Stomach (tissue), 9 donors: ENCODE measurements around the gene EIF1AD. TPM values are rescaled to one million over a fixed set of nuclear protein-coding genes. Genes with fewer than 3 reads are reported as not detected.
"Not testable (repeated sequence)": the region's sequence is repeated elsewhere in the genome, so short reads cannot be mapped to it uniquely, and the experiment has no call there.

ENCODE experiments used
- DNase-seq, 2 donors: peaks; one replicate each; pipeline versions ENCODE4 v3.0.0 to v3.0.0-alpha.2; 2013 to 2019
- H3K27ac ChIP-seq, 5 donors: fragments of 200-600 bp in 4 of 5; sonication (generic) in 4 of 5; one replicate each; pipeline ENCODE4 v1.5.1; 2013 to 2019; ENCODE audit warnings: mild to moderate bottlenecking in 1 of 5, moderate library complexity in 1 of 5
- H3K27me3 ChIP-seq, 3 donors: fragments of 200-600 bp; sonication (generic); one replicate each; pipeline ENCODE4 v1.5.1; 2017 to 2019; ENCODE audit warnings: mixed run types in 1 of 3
- H3K36me3 ChIP-seq, 4 donors: fragments of 200-600 bp; sonication (generic); 1 replicate in 3 of 4; 2 replicates in 1 of 4; pipeline ENCODE4 v1.5.1; 2016 to 2019
- H3K4me1 ChIP-seq, 4 donors: fragments of 200-600 bp; sonication (generic); one replicate each; pipeline ENCODE4 v1.5.1; 2016 to 2019
- H3K4me3 ChIP-seq, 4 donors: fragments of 200-600 bp; sonication (generic) in 3 of 4; one replicate each; pipeline ENCODE4 v1.5.1; 2016 to 2019; ENCODE audit warnings: mild to moderate bottlenecking in 1 of 4
- H3K9me3 ChIP-seq, 4 donors: fragments of 200-600 bp; sonication (generic); one replicate each; pipeline ENCODE4 v1.5.1; 2016 to 2019
- CTCF ChIP-seq, 7 experiments: fragments of 450-650 bp in 4 of 7; fragments of 200-600 bp in 3 of 7; sonication (generic) in 3 of 7; IDR thresholded peaks; one replicate each; pipeline ENCODE4 v1.5.1; 2016 to 2019; ENCODE audit warnings: antibody characterized with exemption in 7 of 7, control low read depth in 2 of 7, mild to moderate bottlenecking in 1 of 7
- EP300 ChIP-seq: sonication (generic); formaldehyde crosslinking; IDR thresholded peaks from one replicate; pipeline ENCODE4 v1.6.1; 2017; ENCODE audit warnings: antibody characterized with exemption
- POLR2A ChIP-seq, 4 donors: fragments of 450-650 bp; IDR thresholded peaks; one replicate each; pipeline ENCODE4 v1.6.1; 2016; ENCODE audit warnings: antibody characterized with exemption in 4 of 4, control low read depth in 2 of 4, mild to moderate bottlenecking in 1 of 4, moderate library complexity in 1 of 4
- POLR2AphosphoS5 ChIP-seq, 3 donors: sonication (generic); formaldehyde crosslinking; IDR thresholded peaks; one replicate each; pipeline ENCODE4 v1.6.1; 2016; ENCODE audit warnings: antibody characterized with exemption in 3 of 3
- WGBS, 5 donors: extraction: QIAGEN DNeasy Blood & Tissue Kit in 3 of 5; methylation state at CpG; one replicate each; pipeline versions ENCODE4 v1.1.5 to v1.1.7; 2013 to 2018; 5-methylcytosine and 5-hydroxymethylcytosine counted together
- intact Hi-C: fragments of 100-400 bp; cut with DNase I; formaldehyde crosslinking; loops from one replicate; pipeline ENCODE4 v1.15.1; 2023; ENCODE audit warnings: low total_unique reads
- polyA plus RNA-seq, 3 donors: library from polyadenylated mRNA; stranded (reverse); fragments of 200-250 nt; gene quantifications; one replicate each; pipeline ENCODE4 v1.2.3, GENCODE V29; 2013
- total RNA-seq, 5 donors: library from RNA; depleted of rRNA; stranded (reverse); fragments of >200 nt; gene quantifications; one replicate each; pipeline versions ENCODE4 v1.1.0 to v1.2.3, GENCODE V29; 2014 to 2016
- donor health status: healthy with polysubstance abuse.
- donor health status: Bipolar disorder and iron deficiency.
- donor health status: healthy.

EIF1AD gene
- total and polyA plus RNA-seq, 8 donors: 3.8 to 26.1 (median 13.1) TPM; not detected in 1

- intact Hi-C loops: no loop called here
- no peak for DNase-seq
Observed at GRCh38 chr11:66026017-66026529, 24.1 kb upstream of the EIF1AD start, which contains the start of gene CATSPER1. Gene CATSPER1, minus strand, starts transcription at chr11:66026479. Its CDS starts 100 bp downstream, at chr11:66026379.

GRCh38 chr11:66023186-66023440, 21.2 kb upstream of the EIF1AD start:
- intact Hi-C loops, DNase-seq, H3K9me3 ChIP-seq, H3K36me3 ChIP-seq, H3K4me3 ChIP-seq, H3K27ac ChIP-seq: not testable (repeated sequence)
- H3K4me1 ChIP-seq: peaks cover 3 to 23% (median 13%) of the 10 kb centered on the region in 4 donors
- H3K27me3 ChIP-seq: peaks cover 0 to 12% (median 2%) of the 10 kb centered on the region in 3 donors
- WGBS, 5 donors: 59 to 78% (median 76%) methylated on average over 4 to 5 of the region's 5 CpGs

More at GRCh38 chr11:66026017-66026529, 24.1 kb upstream of the EIF1AD start, which contains the start of gene CATSPER1:
- Histone ChIP-seq H3K9me3 (no peaks in the 10 kb centered on the region), H3K4me1 (peaks cover 3 to 18% (median 13%) of the 10 kb centered on the region in 4 donors), H3K27me3 (peaks cover 0 to 16% (median 6%) of the 10 kb centered on the region in 3 donors), H3K27ac (no peak within 1 kb of the TSS), H3K36me3 (no peaks in the 10 kb centered on the region), H3K4me3 (no peak within 1 kb of the TSS)
- 82 to 93% (median 88%) methylated on average over 17 to 18 of the region's 18 CpGs for WGBS, 5 donors
- TF ChIP-seq POLR2AphosphoS5 (IDR thresholded peaks at IDR 0.05): no peak
- no peak for TF ChIP-seq EP300
- no peak for TF ChIP-seq CTCF (IDR thresholded peaks at IDR 0.05)
- no peak for TF ChIP-seq POLR2A (IDR thresholded peaks at IDR 0.05)

GRCh38 chr11:66022401-66023185, 20.6 kb upstream of the EIF1AD start:
- H3K4me1 ChIP-seq: peaks cover 3 to 23% (median 13%) of the 10 kb centered on the region in 4 donors
- intact Hi-C loops: no loop called here
- H3K4me3 ChIP-seq: peak overlapping the region in 3 of 4 donors; percentile 19 to 33 (median 23)
- peaks cover 0 to 10% (median 0%) of the 10 kb centered on the region in 3 donors for H3K27me3 ChIP-seq
- peak; percentile 83 to 87 for DNase-seq
- H3K27ac ChIP-seq: no peak overlapping the region
- TF ChIP-seq POLR2A (IDR thresholded peaks at IDR 0.05) (no peak), CTCF (IDR thresholded peaks at IDR 0.05) (peak in 5 of 7 experiments; percentile 74 to 99 (median 97))
- H3K9me3 ChIP-seq: no peaks in the 10 kb centered on the region
- no peaks in the 10 kb centered on the region for H3K36me3 ChIP-seq
- 17 to 37% (median 21%) methylated on average over 23 to 46 of the region's 46 CpGs for WGBS, 5 donors

GRCh38 chr11:66020618-66021357, 18.8 kb upstream of the EIF1AD start:
- Histone ChIP-seq H3K27ac (peak overlapping the region in 1 of 5 donors; percentile 15), H3K9me3 (no peaks in the 10 kb centered on the region), H3K36me3 (no peaks in the 10 kb centered on the region), H3K4me1 (peaks cover 3 to 23% (median 13%) of the 10 kb centered on the region in 4 donors), H3K27me3 (peaks cover 0 to 10% (median 0%) of the 10 kb centered on the region in 3 donors), H3K4me3 (no peak overlapping the region)
- WGBS, 5 donors: 75 to 83% (median 80%) methylated on average over 17 to 25 of the region's 25 CpGs
- intact Hi-C loops: no loop called here
- DNase-seq: peak in 1 of 2 donors; percentile 41
- no peak for TF ChIP-seq POLR2AphosphoS5 (IDR thresholded peaks at IDR 0.05)
- no peak for TF ChIP-seq POLR2A (IDR thresholded peaks at IDR 0.05)
- no peak for TF ChIP-seq EP300
- TF ChIP-seq CTCF (IDR thresholded peaks at IDR 0.05): no peak
